Gastroesophageal sphincter (tissue), 3 donors: ENCODE data around the gene DTX4.

Source experiments
- EP300 ChIP-seq: sonication (generic); formaldehyde crosslinking; IDR thresholded peaks from one replicate; pipeline ENCODE4 v1.6.1; 2017; ENCODE audit warnings: antibody characterized with exemption, mild to moderate bottlenecking
- TF ChIP-seq, protein P1 (sequence below), 4 experiments: fragments of 200-600 bp in 2 of 4; fragments of 450-650 bp in 2 of 4; sonication (generic) in 1 of 4; IDR thresholded peaks; one replicate each; pipeline ENCODE4 v1.5.1; 2017 to 2019; ENCODE audit warnings: antibody characterized with exemption in 4 of 4, mild to moderate bottlenecking in 2 of 4, moderate library complexity in 2 of 4

GRCh38 chr11:59243633-59244032, 71.7 kb downstream of the DTX4 start:
- TF ChIP-seq, protein P1, sequence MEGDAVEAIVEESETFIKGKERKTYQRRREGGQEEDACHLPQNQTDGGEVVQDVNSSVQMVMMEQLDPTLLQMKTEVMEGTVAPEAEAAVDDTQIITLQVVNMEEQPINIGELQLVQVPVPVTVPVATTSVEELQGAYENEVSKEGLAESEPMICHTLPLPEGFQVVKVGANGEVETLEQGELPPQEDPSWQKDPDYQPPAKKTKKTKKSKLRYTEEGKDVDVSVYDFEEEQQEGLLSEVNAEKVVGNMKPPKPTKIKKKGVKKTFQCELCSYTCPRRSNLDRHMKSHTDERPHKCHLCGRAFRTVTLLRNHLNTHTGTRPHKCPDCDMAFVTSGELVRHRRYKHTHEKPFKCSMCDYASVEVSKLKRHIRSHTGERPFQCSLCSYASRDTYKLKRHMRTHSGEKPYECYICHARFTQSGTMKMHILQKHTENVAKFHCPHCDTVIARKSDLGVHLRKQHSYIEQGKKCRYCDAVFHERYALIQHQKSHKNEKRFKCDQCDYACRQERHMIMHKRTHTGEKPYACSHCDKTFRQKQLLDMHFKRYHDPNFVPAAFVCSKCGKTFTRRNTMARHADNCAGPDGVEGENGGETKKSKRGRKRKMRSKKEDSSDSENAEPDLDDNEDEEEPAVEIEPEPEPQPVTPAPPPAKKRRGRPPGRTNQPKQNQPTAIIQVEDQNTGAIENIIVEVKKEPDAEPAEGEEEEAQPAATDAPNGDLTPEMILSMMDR (IDR thresholded peaks at IDR 0.05), result no peak
- no peak for TF ChIP-seq EP300
